Keratinocyte (primary cell): ENCODE measurements around the gene ACHE. TPM values are rescaled to one million over a fixed set of nuclear protein-coding genes. Genes with fewer than 3 reads are reported as not detected.

ENCODE experiments used
- DNase-seq: peaks from one replicate; pipeline ENCODE4 v3.0.0-alpha.2; 2011; ENCODE audit warnings: low read depth, missing footprints, low spot score
- FAIRE-seq: peaks from 2 replicates; lab custom pipeline; 2011; peaks lifted over from hg19 to GRCh38; lab: Jason Lieb, UNC
- H2AFZ ChIP-seq: 2 replicates; pipeline ENCODE4 v1.6.0; 2012; ENCODE audit warnings: low read length, control low read depth, inconsistent platforms; ENCODE audit not compliant: control insufficient read depth
- H3K27ac ChIP-seq: 2 replicates; pipeline ENCODE4 v1.5.1; 2011; ENCODE audit warnings: low read length; ENCODE audit not compliant: control insufficient read depth, insufficient read depth
- H3K27me3 ChIP-seq: 3 replicates; pipeline ENCODE4 v1.6.0; 2011; ENCODE audit warnings: low read length; ENCODE audit not compliant: control insufficient read depth, insufficient read depth; ENCODE audit errors: extremely low read depth
- H3K36me3 ChIP-seq, 2 experiments: 2 replicates in 1 of 2; 3 replicates in 1 of 2; pipeline ENCODE4 v1.5.1; 2011; ENCODE audit warnings: low read length in 2 of 2, mild to moderate bottlenecking in 1 of 2; ENCODE audit not compliant: control insufficient read depth in 2 of 2, insufficient read depth in 2 of 2; ENCODE audit errors: extremely low read depth in 1 of 2
- H3K4me1 ChIP-seq: 3 replicates; pipeline ENCODE4 v1.5.1; 2011; ENCODE audit warnings: low read length; ENCODE audit not compliant: control insufficient read depth, insufficient read depth; ENCODE audit errors: extremely low read depth
- H3K4me2 ChIP-seq: 3 replicates; pipeline ENCODE4 v1.6.0; 2011; ENCODE audit warnings: low read depth, low read length; ENCODE audit not compliant: control insufficient read depth, insufficient read depth; ENCODE audit errors: extremely low read depth
- H3K4me3 ChIP-seq, 3 experiments: fragments of 200-600 bp in 1 of 3; sonication (generic) in 1 of 3; 2 replicates in 2 of 3; 3 replicates in 1 of 3; pipeline ENCODE4 v1.5.1; 2011 to 2016; ENCODE audit warnings: low read length in 3 of 3, mild to moderate bottlenecking in 3 of 3, control low read depth in 2 of 3, inconsistent platforms in 1 of 3, low read depth in 1 of 3, mixed read lengths in 1 of 3, mixed run types in 1 of 3, moderate library complexity in 1 of 3; ENCODE audit not compliant: control insufficient read depth in 2 of 3, insufficient read depth in 2 of 3; ENCODE audit errors: extremely low read depth in 1 of 3
- H3K79me2 ChIP-seq: 2 replicates; pipeline ENCODE4 v1.6.0; 2012; ENCODE audit warnings: low read length; ENCODE audit not compliant: control insufficient read depth, insufficient read depth
- H3K9ac ChIP-seq: 3 replicates; pipeline ENCODE4 v1.6.0; 2011; ENCODE audit warnings: low read length; ENCODE audit not compliant: control insufficient read depth, insufficient read depth; ENCODE audit errors: extremely low read depth
- H3K9me1 ChIP-seq: 3 replicates; pipeline ENCODE4 v1.6.0; 2011; ENCODE audit warnings: low read length; ENCODE audit not compliant: control insufficient read depth, insufficient read depth; ENCODE audit errors: extremely low read depth
- H3K9me3 ChIP-seq: 2 replicates; pipeline ENCODE4 v1.5.1; 2012; ENCODE audit warnings: low read depth, low read length; ENCODE audit not compliant: control insufficient read depth
- H4K20me1 ChIP-seq: 3 replicates; pipeline ENCODE4 v1.6.0; 2011; ENCODE audit warnings: low read length; ENCODE audit not compliant: control insufficient read depth, insufficient read depth; ENCODE audit errors: extremely low read depth
- CTCF ChIP-seq, 3 experiments: IDR thresholded peaks in 1 of 3; conservative IDR thresholded peaks in 1 of 3; optimal IDR thresholded peaks in 1 of 3; 2 replicates in 2 of 3; 3 replicates in 1 of 3; pipeline versions ENCODE3 to v1.5.1; 2011; ENCODE audit warnings: low read length in 3 of 3, mild to moderate bottlenecking in 3 of 3, moderate library complexity in 2 of 3, control low read depth in 1 of 3, inconsistent platforms in 1 of 3; ENCODE audit not compliant: insufficient read depth in 2 of 3; ENCODE audit errors: extremely low read depth in 1 of 3
- EZH2 ChIP-seq: IDR thresholded peaks from one replicate; pipeline ENCODE4 v1.6.1; 2012; ENCODE audit warnings: inconsistent platforms, mild to moderate bottlenecking, low read length, moderate library complexity
- dilution Hi-C: fragments of 300-500 bp; cut with MboI; formaldehyde crosslinking; loops from one replicate; pipeline ENCODE4 v1.7.0; 2020; ENCODE audit warnings: low sequenced_read_pairs; ENCODE audit not compliant: extremely low pct_ligation_motif_present
- polyA plus RNA-seq, 5 experiments: library from polyadenylated mRNA; depleted of rRNA in 3 of 5; stranded (reverse) in 3 of 5; stranded (forward) in 1 of 5; unstranded in 1 of 5; fragments of >200 nt; gene quantifications; 1 replicate in 1 of 5; 2 replicates in 3 of 5; 3 replicates in 1 of 5; pipeline versions ENCODE4 v1.2.1 to v1.2.3, GENCODE V29; 2011 to 2012; ENCODE audit warnings: missing spikeins in 2 of 5, low read depth in 1 of 5, low replicate concordance in 1 of 5

ACHE gene
- polyA plus RNA-seq, 1 donor (not counting 4 experiments of a cell fraction or from before 2014, with no cell fraction given), result 0.07 TPM

GRCh38 chr7:100893910-100894721 lies 1.6 kb downstream of the ACHE start:
- FAIRE-seq (no peak), DNase-seq (no peak)
- dilution Hi-C loops, result no loop called here
- TF ChIP-seq CTCF (optimal IDR thresholded peaks at IDR 0.05 in 1 of 3, IDR thresholded peaks at IDR 0.05 in 1 of 3, conservative IDR thresholded peaks at IDR 0.05 in 1 of 3; ENCODE audit: extremely low read depth in 1 of 3, insufficient read depth in 2 of 3, low read length in 3 of 3), result no peak
- no peak for TF ChIP-seq EZH2
- Histone ChIP-seq H4K20me1 (no peaks in the 10 kb centered on the region), H3K79me2 (peaks cover 3% of the 10 kb centered on the region), H3K27ac (no peak overlapping the region), H3K9me3 (no peaks in the 10 kb centered on the region), H3K27me3 (peaks cover 39% of the 10 kb centered on the region), H2AFZ (no peak overlapping the region), H3K36me3 (no peaks in the 10 kb centered on the region), H3K4me1 (peaks cover 26% of the 10 kb centered on the region), H3K9me1 (no peaks in the 10 kb centered on the region), H3K9ac (no peak overlapping the region), H3K4me3 (no peak overlapping the region), H3K4me2 (no peak overlapping the region)

- peaks cover 39% of the 10 kb centered on the region for H3K27me3 ChIP-seq
- H2AFZ ChIP-seq, result no peak overlapping the region
- H4K20me1 ChIP-seq, result peaks cover 2% of the 10 kb centered on the region
- no peak overlapping the region for H3K4me2 ChIP-seq
- H3K36me3 ChIP-seq, result peaks cover under 1 to 4% of the 10 kb centered on the region in 2 experiments
- FAIRE-seq (no peak), DNase-seq (no peak)
- no peaks in the 10 kb centered on the region for H3K9me1 ChIP-seq
- H3K9me3 ChIP-seq, result no peaks in the 10 kb centered on the region
- dilution Hi-C loops, result no loop called here
- peaks cover 10% of the 10 kb centered on the region for H3K79me2 ChIP-seq
- no peak overlapping the region for H3K4me3 ChIP-seq
- TF ChIP-seq EZH2 (no peak), CTCF (optimal IDR thresholded peaks at IDR 0.05 in 1 of 3, IDR thresholded peaks at IDR 0.05 in 1 of 3, conservative IDR thresholded peaks at IDR 0.05 in 1 of 3; ENCODE audit: extremely low read depth in 1 of 3, insufficient read depth in 2 of 3, low read length in 3 of 3) (no peak)
- no peak overlapping the region for H3K9ac ChIP-seq
- peaks cover 30% of the 10 kb centered on the region for H3K4me1 ChIP-seq
- H3K27ac ChIP-seq, result no peak overlapping the region
Observed at GRCh38 chr7:100893318-100893895, 2.3 kb downstream of the ACHE start.
